Transverse colon (tissue), 1 donor: ENCODE data around the gene SNAP91.

ENCODE experiments used
- EP300 ChIP-seq: sonication (generic); formaldehyde crosslinking; IDR thresholded peaks from one replicate; pipeline ENCODE4 v1.6.1; 2017; ENCODE audit warnings: antibody characterized with exemption, low read depth
- POLR2A ChIP-seq: fragments of 450-650 bp; IDR thresholded peaks from one replicate; pipeline ENCODE4 v1.6.1; 2016; ENCODE audit warnings: antibody characterized with exemption, mild to moderate bottlenecking, moderate library complexity

DNA sequence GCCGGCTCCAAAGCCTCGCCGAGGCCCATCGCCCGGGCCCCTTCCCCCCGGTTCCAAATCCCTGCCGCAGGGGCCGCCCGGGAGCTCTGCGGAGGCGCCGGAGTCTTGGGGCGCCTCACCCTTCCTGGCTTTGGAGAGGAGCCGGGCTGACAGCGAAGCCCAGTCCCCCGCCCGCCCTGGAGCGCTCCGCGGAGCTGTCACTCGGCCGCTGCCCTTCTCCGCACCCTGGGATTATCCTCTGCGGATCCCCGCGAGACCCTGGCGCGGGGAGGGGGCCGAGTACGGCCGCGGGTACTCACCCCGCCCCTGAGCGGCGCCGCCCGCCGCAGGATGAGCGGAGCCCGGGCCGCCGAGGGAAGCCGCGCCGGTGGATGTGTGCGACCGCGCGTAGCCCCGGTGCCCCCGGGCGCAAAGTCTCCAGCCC lies 343 bp downstream of the SNAP91 start:
- TF ChIP-seq POLR2A (no peak), EP300 (no peak)
